Karpas-422 (cell line): ENCODE measurements around the gene ODC1. TPM values are rescaled to one million over a fixed set of nuclear protein-coding genes. Genes with fewer than 3 reads are reported as not detected.

Source experiments
- DNase-seq: peaks from one replicate; pipeline ENCODE4 v3.0.0-alpha.2; 2015
- H2AFZ ChIP-seq: fragments of 200-600 bp; sonication (generic); 2 replicates; pipeline ENCODE4 v1.6.1; 2014; ENCODE audit warnings: antibody characterized with exemption, low read length, mixed read lengths
- H3K27ac ChIP-seq: fragments of 200-600 bp; sonication (generic); 2 replicates; pipeline ENCODE4 v1.5.1; 2014; ENCODE audit warnings: mild to moderate bottlenecking, low read length, moderate library complexity
- H3K27me3 ChIP-seq: fragments of 200-600 bp; sonication (generic); 2 replicates; pipeline ENCODE4 v1.6.1; 2014; ENCODE audit warnings: low read length, mixed read lengths
- H3K36me3 ChIP-seq: fragments of 200-600 bp; sonication (generic); 2 replicates; pipeline ENCODE4 v1.6.1; 2014; ENCODE audit warnings: low read length, mixed read lengths; ENCODE audit not compliant: insufficient read depth
- H3K4me1 ChIP-seq: fragments of 200-600 bp; sonication (generic); 2 replicates; pipeline ENCODE4 v1.6.1; 2014; ENCODE audit warnings: mild to moderate bottlenecking, low read length, mixed read lengths
- H3K4me2 ChIP-seq: fragments of 200-600 bp; sonication (generic); 2 replicates; pipeline ENCODE4 v1.6.1; 2014; ENCODE audit warnings: low read length, low read depth, mild to moderate bottlenecking; ENCODE audit not compliant: poor library complexity, severe bottlenecking
- H3K4me3 ChIP-seq: fragments of 200-600 bp; sonication (generic); 2 replicates; pipeline ENCODE4 v1.5.1; 2014; ENCODE audit warnings: mild to moderate bottlenecking, antibody characterized with exemption, low read length, mixed read lengths
- H3K79me2 ChIP-seq: fragments of 200-600 bp; sonication (generic); 2 replicates; pipeline ENCODE4 v1.6.1; 2014; ENCODE audit warnings: mild to moderate bottlenecking, low read length, mixed read lengths
- H3K9ac ChIP-seq: fragments of 200-600 bp; sonication (generic); 2 replicates; pipeline ENCODE4 v1.6.0; 2014; ENCODE audit warnings: low read length
- H3K9me2 ChIP-seq: fragments of 200-600 bp; sonication (generic), shearing (Covaris generic); replicated peaks from 2 replicates; pipeline ENCODE4 v1.6.0; 2014; ENCODE audit warnings: mild to moderate bottlenecking, low read length, moderate library complexity; ENCODE audit not compliant: insufficient read depth
- H3K9me3 ChIP-seq: fragments of 300-700, 200-600 bp; sonication (generic); 2 replicates; pipeline ENCODE4 v1.6.1; 2014; ENCODE audit warnings: low read length, mixed read lengths
- H4K20me1 ChIP-seq: fragments of 200-600 bp; sonication (generic); 2 replicates; pipeline ENCODE4 v1.6.1; 2014; ENCODE audit warnings: mild to moderate bottlenecking, antibody characterized with exemption, low read length, low read depth; ENCODE audit not compliant: insufficient read depth
- total RNA-seq: library from RNA; depleted of rRNA; stranded (reverse); fragments of >200 nt; shearing (Covaris generic); gene quantifications from 2 replicates; pipeline ENCODE4 v1.2.3, GENCODE V29; 2014; ENCODE audit warnings: low replicate concordance

ODC1 gene
- total RNA-seq, 1 experiment from 2014 or later, result 247 TPM

DNA sequence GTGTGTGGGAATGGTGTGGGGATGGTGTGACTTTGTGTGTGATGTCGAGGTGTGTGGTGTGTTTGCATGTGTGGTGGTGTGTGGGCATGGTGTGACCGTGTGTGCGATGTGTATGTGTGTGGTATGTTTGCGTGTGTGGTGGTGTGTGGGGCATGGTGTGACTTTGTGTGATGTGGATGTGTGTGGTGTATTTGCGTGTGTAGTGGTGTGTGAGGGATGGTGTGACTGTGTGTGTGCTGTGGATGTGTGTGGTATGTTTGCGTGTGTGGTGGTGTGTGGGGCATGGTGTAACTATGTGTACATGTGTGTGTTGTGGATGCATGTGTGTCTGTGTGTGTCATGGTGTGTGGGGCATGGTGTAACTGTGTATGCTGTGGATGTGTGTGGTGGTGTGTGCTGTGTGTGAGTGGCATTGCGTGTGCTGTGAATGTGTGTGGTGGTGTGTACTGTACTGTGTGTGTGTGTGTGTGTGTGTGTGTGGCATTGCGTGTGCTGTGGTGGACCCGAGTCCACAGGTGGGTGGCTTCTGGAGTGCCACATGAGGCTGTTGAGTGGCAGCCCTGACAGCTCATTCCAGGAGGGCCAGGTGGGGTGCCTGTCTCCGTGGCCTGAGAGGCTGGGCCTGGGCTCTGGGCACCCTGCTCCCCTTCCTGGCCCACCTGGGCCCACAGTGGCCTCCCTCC, 14.7 kb downstream of the ODC1 start:
- Histone ChIP-seq H3K79me2 (no peaks in the 10 kb centered on the region), H3K4me2 (no peak overlapping the region), H3K4me1 (peaks cover 3% of the 10 kb centered on the region), H3K4me3 (no peak overlapping the region), H3K9ac (no peak overlapping the region), H3K36me3 (no peaks in the 10 kb centered on the region), H3K27ac (no peak overlapping the region), H2AFZ (no peak overlapping the region), H3K9me3 (no peaks in the 10 kb centered on the region), H4K20me1 (peaks cover 16% of the 10 kb centered on the region; the same call in 1 of the 2 replicates), H3K27me3 (no peaks in the 10 kb centered on the region), H3K9me2 (no peaks in the 10 kb centered on the region)
- no peak for DNase-seq

DNA sequence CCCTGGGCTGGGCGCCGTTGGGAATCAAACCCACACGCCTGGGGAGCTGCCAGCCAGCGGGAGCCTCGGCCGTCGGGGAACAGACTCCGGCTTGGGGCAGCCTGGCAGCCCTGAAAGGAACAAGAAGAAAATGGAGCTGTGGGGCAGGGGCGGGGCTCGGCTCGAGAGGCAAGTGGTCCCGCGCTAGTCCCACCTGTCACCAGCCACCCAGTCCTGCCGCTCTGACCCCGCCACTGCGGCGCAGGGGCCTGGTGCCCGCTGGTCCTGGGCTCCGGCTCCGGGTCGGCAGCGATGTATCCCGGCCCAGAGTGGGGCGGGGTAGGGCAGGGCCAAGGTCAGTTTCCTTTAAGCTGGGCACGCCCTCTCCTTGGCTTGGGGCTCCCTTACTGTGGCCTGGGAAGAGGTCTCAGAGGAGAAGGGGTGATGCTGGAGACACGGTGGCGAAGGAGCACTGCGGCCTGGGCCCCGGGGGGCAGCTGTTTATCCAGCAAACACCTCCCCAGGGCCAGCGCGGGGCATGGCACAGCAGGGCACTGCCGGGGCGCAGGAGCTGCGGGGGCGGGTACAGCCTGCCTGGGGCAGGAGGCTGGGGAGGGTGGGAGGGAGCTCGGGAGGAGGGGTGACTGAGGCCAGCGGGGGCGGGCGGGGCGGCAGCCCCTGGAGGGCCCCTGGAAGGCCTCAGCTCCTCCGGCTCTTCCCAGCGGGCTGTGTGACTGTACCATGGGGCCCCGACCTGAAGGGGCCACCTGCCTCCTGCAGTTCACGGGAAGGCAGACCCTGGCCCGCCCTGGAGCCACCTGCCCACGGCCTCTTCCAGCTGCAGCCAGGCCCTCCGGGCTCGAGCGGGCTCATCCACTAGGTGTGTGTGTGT, 15.6 kb downstream of the ODC1 start:
- Histone ChIP-seq H3K4me1 (peaks cover 3% of the 10 kb centered on the region), H3K9me3 (no peaks in the 10 kb centered on the region), H3K27me3 (no peaks in the 10 kb centered on the region), H3K27ac (no peak overlapping the region), H3K36me3 (no peaks in the 10 kb centered on the region), H3K79me2 (no peaks in the 10 kb centered on the region), H3K4me2 (no peak overlapping the region), H3K9ac (no peak overlapping the region), H2AFZ (no peak overlapping the region), H4K20me1 (peaks cover 14% of the 10 kb centered on the region; the same call in 1 of the 2 replicates), H3K9me2 (no peaks in the 10 kb centered on the region), H3K4me3 (no peak overlapping the region)
- DNase-seq, result no peak

DNA sequence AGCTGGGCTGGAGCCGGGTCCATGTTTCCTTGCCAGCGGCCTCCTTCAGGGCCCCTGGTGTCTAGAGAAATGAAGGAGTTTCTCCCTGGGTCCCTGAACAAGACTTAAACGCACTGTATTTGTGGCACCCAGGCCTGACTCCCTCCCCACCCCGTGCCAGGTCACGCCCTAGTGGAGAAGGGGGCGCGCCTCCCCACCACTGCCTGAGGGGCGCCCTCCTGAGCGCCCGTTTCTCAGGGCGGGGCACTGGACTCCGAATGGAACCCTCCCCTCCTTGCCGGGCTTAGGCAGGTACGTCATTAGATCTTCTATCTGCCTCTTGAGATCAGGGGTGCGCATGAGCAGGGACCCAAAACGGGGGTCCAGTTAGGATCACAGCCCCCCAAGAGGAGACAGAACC, 16.3 kb downstream of the ODC1 start:
- Histone ChIP-seq H4K20me1 (0 out of 2 replicates have a peak, but pooled peaks cover 7% of the 10 kb centered on the region), H2AFZ (no peak overlapping the region), H3K27me3 (no peaks in the 10 kb centered on the region), H3K36me3 (no peaks in the 10 kb centered on the region), H3K27ac (no peak overlapping the region), H3K4me3 (no peak overlapping the region), H3K79me2 (no peaks in the 10 kb centered on the region), H3K9me2 (no peaks in the 10 kb centered on the region), H3K4me1 (peaks cover 3% of the 10 kb centered on the region), H3K9me3 (no peaks in the 10 kb centered on the region), H3K9ac (no peak overlapping the region), H3K4me2 (no peak overlapping the region)
- no peak for DNase-seq

- Histone ChIP-seq H3K9ac (no peak overlapping the region), H3K27me3 (no peaks in the 10 kb centered on the region), H4K20me1 (0 out of 2 replicates have a peak, but pooled peaks cover 7% of the 10 kb centered on the region), H3K79me2 (no peaks in the 10 kb centered on the region), H3K4me1 (peaks cover 3% of the 10 kb centered on the region), H3K36me3 (no peaks in the 10 kb centered on the region), H3K4me3 (no peak overlapping the region), H3K9me3 (no peaks in the 10 kb centered on the region), H3K4me2 (no peak overlapping the region), H2AFZ (no peak overlapping the region), H3K9me2 (no peaks in the 10 kb centered on the region), H3K27ac (no peak overlapping the region)
- no peak for DNase-seq
Observed at GRCh38 chr2:10430886-10431622, 17.1 kb downstream of the ODC1 start.

DNA sequence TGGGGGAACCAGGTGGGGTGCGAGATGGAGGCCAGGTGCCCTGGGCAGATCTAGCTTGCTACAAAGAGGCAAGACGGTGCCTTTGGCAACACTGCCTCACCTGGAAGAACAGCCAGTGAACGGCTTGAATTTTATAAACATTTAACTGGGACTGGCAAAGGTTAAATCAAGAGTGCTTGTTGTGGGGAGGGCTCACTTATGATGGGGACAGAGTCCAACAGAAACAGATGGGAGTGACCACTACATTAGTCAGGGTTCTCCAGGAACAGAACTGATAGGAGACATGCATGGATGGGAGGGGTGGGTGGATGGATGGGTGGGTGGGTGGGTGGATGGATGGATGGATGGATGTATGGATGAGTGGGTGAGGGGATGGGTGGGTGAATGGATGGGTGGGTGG, 19.2 kb downstream of the ODC1 start:
- no peaks in the 10 kb centered on the region for H3K79me2 ChIP-seq
- no peaks in the 10 kb centered on the region for H3K9me2 ChIP-seq
- H4K20me1 ChIP-seq, result no peaks in the 10 kb centered on the region
- H3K9ac ChIP-seq, result no peak overlapping the region
- no peak overlapping the region for H3K27ac ChIP-seq
- peaks cover 5% of the 10 kb centered on the region; the same call in 1 of the 2 replicates for H3K4me1 ChIP-seq
- no peak overlapping the region for H3K4me3 ChIP-seq
- H3K9me3 ChIP-seq, result no peaks in the 10 kb centered on the region
- H3K36me3 ChIP-seq, result no peaks in the 10 kb centered on the region
- H2AFZ ChIP-seq, result no peak overlapping the region
- no peak for DNase-seq
- no peaks in the 10 kb centered on the region for H3K27me3 ChIP-seq
- no peak overlapping the region for H3K4me2 ChIP-seq

GRCh38 chr2:10428355-10428754, 19.8 kb downstream of the ODC1 start:
- Histone ChIP-seq H3K4me3 (no peak overlapping the region), H2AFZ (no peak overlapping the region), H3K9me2 (no peaks in the 10 kb centered on the region), H3K9ac (no peak overlapping the region), H3K4me1 (peaks cover 5% of the 10 kb centered on the region; the same call in 1 of the 2 replicates), H3K36me3 (no peaks in the 10 kb centered on the region), H3K27ac (no peak overlapping the region), H4K20me1 (no peaks in the 10 kb centered on the region), H3K79me2 (no peaks in the 10 kb centered on the region), H3K9me3 (no peaks in the 10 kb centered on the region), H3K27me3 (no peaks in the 10 kb centered on the region), H3K4me2 (no peak overlapping the region)
- no peak for DNase-seq

- no peak overlapping the region for H3K27ac ChIP-seq
- no peak overlapping the region for H3K9ac ChIP-seq
- no peaks in the 10 kb centered on the region for H3K27me3 ChIP-seq
- no peak overlapping the region for H2AFZ ChIP-seq
- no peaks in the 10 kb centered on the region for H3K79me2 ChIP-seq
- H3K4me1 ChIP-seq, result peaks cover 5% of the 10 kb centered on the region; the same call in 1 of the 2 replicates
- no peak overlapping the region for H3K4me2 ChIP-seq
- DNase-seq, result no peak
- H3K9me2 ChIP-seq, result no peaks in the 10 kb centered on the region
- H3K36me3 ChIP-seq, result no peaks in the 10 kb centered on the region
- no peak overlapping the region for H3K4me3 ChIP-seq
- no peaks in the 10 kb centered on the region for H4K20me1 ChIP-seq
- no peaks in the 10 kb centered on the region for H3K9me3 ChIP-seq
Observed at GRCh38 chr2:10427618-10427949, 20.5 kb downstream of the ODC1 start.
